GM18507 (cell line): Measurements from ENCODE around the gene CUBN.

ENCODE experiments used
- DNase-seq: peaks from one replicate; pipeline ENCODE4 v3.0.0; 2011; ENCODE audit warnings: low read depth; ENCODE audit not compliant: insufficient read length; ENCODE audit errors: extremely low spot score
- FAIRE-seq: peaks from 2 replicates; lab custom pipeline; 2011; peaks lifted over from hg19 to GRCh38; lab: Jason Lieb, UNC

The CUBN gene

GRCh38 chr10:17112566-17112965, 17.0 kb downstream of the CUBN start:
- DNase-seq (no peak), FAIRE-seq (no peak)

- no peak for DNase-seq
- no peak for FAIRE-seq
Observed at GRCh38 chr10:17109475-17110207, 20.0 kb downstream of the CUBN start.

GRCh38 chr10:17109046-17109445, 20.6 kb downstream of the CUBN start:
- DNase-seq (no peak), FAIRE-seq (no peak)

- FAIRE-seq = no peak
- DNase-seq = no peak
Observed at GRCh38 chr10:17106991-17107390, 22.6 kb downstream of the CUBN start.

GRCh38 chr10:17101910-17102266, 27.7 kb downstream of the CUBN start:
- no peak for DNase-seq
- no peak for FAIRE-seq

GRCh38 chr10:17101257-17101909, 28.2 kb downstream of the CUBN start:
- no peak for FAIRE-seq
- no peak for DNase-seq

- no peak for DNase-seq
Observed at GRCh38 chr10:17100586-17100985, 29.0 kb downstream of the CUBN start.

GRCh38 chr10:17098012-17098411, 31.6 kb downstream of the CUBN start:
- no peak for DNase-seq
- no peak for FAIRE-seq

More at GRCh38 chr10:17100586-17100985, 29.0 kb downstream of the CUBN start:
- no peak for FAIRE-seq

- no peak for DNase-seq
- FAIRE-seq = no peak
Observed at GRCh38 chr10:17094844-17095243, 34.8 kb downstream of the CUBN start.

- no peak for DNase-seq
- no peak for FAIRE-seq
Observed at GRCh38 chr10:17092986-17093803, 36.4 kb downstream of the CUBN start.

- FAIRE-seq = no peak
- DNase-seq = no peak
Observed at GRCh38 chr10:17092216-17092944, 37.2 kb downstream of the CUBN start.

GRCh38 chr10:17088118-17088806, 41.3 kb downstream of the CUBN start:
- FAIRE-seq = no peak
- DNase-seq = no peak

- FAIRE-seq = no peak
- no peak for DNase-seq
Observed at GRCh38 chr10:17086865-17087367, 42.7 kb downstream of the CUBN start.

GRCh38 chr10:17085011-17085725, 44.4 kb downstream of the CUBN start:
- DNase-seq = no peak
- FAIRE-seq = no peak

GRCh38 chr10:17084258-17084657, 45.4 kb downstream of the CUBN start:
- no peak for FAIRE-seq
- no peak for DNase-seq

- DNase-seq (no peak), FAIRE-seq (no peak)
Observed at GRCh38 chr10:17081431-17081830, 48.2 kb downstream of the CUBN start.

- FAIRE-seq = no peak
- no peak for DNase-seq
Observed at GRCh38 chr10:17077890-17078289, 51.7 kb downstream of the CUBN start.

- FAIRE-seq = no peak
- DNase-seq = no peak
Observed at GRCh38 chr10:17077346-17077781, 52.2 kb downstream of the CUBN start.
